GM12872 (cell line): ENCODE results near the gene SEPTIN3.

ENCODE experiments used
- TF ChIP-seq, protein P1 (sequence below): IDR thresholded peaks from 3 replicates; pipeline ENCODE4 v1.5.1; 2011; ENCODE audit warnings: low read depth, mild to moderate bottlenecking, low read length, moderate library complexity; ENCODE audit not compliant: insufficient read depth

SEPTIN3 gene

DNA sequence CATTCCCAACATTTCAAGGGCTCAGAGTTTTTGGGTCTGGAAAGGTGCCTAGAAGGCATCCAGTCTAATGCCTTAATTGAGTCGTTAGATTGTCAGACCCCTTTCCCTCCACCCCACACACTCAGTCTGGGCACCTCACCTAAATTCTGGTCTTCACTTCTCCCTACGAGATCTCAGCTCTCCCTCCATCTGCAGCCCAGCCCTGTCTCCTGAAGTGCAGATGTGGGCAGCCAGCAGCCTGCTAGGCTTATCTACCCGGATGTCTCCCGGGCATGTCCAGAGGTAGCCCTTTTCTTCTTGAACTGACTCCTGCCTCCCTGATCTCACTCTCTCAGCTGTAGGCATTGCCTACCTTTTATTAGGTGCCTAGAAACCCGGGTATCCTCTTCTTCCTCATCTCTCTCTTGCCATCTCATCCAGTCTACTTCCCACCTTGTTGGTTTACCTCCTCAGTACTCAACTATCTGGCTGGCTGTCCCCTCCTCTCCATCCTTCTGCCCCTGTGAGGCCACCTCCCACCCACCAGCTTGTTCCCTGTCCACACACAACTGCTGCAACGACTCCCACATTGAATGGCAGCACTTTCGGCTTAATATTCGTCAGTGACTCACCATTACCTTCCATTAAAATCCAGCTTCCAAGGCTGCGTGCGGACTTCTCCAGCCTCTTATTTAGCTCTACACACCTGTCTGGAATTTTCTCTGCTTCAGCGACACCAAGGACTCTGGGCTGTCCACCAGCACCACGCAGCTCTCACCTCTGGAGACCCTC lies 6.2 kb downstream of the SEPTIN3 start:
- TF ChIP-seq, protein P1, sequence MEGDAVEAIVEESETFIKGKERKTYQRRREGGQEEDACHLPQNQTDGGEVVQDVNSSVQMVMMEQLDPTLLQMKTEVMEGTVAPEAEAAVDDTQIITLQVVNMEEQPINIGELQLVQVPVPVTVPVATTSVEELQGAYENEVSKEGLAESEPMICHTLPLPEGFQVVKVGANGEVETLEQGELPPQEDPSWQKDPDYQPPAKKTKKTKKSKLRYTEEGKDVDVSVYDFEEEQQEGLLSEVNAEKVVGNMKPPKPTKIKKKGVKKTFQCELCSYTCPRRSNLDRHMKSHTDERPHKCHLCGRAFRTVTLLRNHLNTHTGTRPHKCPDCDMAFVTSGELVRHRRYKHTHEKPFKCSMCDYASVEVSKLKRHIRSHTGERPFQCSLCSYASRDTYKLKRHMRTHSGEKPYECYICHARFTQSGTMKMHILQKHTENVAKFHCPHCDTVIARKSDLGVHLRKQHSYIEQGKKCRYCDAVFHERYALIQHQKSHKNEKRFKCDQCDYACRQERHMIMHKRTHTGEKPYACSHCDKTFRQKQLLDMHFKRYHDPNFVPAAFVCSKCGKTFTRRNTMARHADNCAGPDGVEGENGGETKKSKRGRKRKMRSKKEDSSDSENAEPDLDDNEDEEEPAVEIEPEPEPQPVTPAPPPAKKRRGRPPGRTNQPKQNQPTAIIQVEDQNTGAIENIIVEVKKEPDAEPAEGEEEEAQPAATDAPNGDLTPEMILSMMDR, result no peak

DNA sequence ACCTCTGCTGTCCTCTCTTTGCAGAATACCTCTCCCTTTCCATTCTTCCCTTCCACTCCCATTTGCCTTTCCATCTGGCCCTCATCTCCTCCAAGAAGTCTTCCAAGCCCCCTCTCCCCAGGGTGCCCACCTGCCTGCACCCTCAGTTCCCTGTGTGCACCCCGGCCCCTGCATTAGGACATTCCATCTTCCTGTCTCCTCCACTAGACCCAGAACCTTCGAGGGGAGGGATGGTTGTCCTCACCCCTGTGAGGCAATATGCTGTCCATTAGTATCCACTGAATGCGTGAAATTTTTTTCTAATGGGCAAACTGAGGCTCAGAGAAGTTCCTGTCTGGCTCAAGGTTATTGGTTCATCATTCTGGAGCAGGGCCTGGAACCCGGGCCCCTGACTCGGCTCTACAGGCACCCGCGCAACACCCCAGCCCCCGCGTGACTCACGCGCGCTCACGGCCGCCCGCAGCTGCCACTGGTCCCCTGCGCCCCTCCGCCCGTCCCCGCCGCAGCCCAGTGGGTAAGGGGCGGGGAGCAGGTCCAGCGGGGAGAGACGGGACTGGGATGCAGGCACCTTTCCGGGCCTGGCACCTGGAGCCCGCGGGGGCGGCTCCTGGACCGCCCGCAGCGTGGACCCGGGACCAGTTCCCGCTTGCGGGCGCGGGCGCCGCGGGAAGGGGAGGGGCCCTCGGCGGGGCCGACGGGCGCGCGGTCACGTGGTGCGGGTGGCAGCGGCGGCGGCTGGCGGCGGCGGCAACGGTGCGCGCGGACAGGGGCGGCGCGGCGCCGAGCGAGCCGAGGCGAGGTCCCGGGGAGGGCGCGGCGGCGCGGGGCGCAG lies 7.0 kb downstream of the SEPTIN3 start:
- TF ChIP-seq, protein P1, result no peak

GRCh38 chr22:41976961-41977566 lies 7.8 kb downstream of the SEPTIN3 start:
- TF ChIP-seq, protein P1, result no peak

GRCh38 chr22:41978732-41979131 lies 9.5 kb downstream of the SEPTIN3 start:
- TF ChIP-seq, protein P1, result no peak

- TF ChIP-seq, protein P1, result no peak
Observed at GRCh38 chr22:41979423-41980250, 10.4 kb downstream of the SEPTIN3 start.

GRCh38 chr22:41982865-41983264 lies 13.6 kb downstream of the SEPTIN3 start:
- TF ChIP-seq, protein P1, result no peak
